ENCODE data around the gene PAX7.
"Not testable (repeated sequence)": the region's sequence is repeated elsewhere in the genome, so short reads cannot be mapped to it uniquely, and the experiment has no call there.

PAX7 gene

GRCh38 chr1:18734461-18735223 lies 104.0 kb downstream of the PAX7 start:
- no peak for DNase-seq

DNA sequence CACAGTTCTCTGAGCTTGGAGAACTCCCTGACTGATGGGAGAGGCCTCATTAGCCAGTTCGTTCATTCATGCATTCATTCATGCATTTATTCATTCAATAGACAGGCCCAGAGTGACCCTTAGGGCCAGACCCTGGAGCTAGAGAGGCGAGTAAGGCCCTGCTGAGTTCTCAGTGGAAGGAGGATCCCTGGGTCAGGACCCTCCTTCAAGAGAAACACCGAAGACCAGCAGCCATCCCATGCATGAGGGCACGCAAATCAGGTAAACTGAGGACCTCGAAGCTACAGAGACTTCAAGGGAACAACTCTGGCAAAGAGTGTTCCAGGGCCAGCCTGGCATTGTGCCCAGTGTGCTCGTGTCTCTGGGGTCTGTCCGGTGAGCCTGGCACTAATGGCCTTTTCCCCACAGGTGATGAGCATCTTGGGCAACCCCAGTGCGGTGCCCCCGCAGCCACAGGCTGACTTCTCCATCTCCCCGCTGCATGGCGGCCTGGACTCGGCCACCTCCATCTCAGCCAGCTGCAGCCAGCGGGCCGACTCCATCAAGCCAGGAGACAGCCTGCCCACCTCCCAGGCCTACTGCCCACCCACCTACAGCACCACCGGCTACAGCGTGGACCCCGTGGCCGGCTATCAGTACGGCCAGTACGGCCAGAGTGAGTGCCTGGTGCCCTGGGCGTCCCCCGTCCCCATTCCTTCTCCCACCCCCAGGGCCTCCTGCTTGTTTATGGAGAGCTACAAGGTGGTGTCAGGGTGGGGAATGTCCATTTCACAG lies 104.8 kb downstream of the PAX7 start:
- no peak for DNase-seq

- DNase-seq, result no peak
These were observed 106.3 kb downstream of the PAX7 start for GRCh38 chr1:18736958-18737357.

DNA sequence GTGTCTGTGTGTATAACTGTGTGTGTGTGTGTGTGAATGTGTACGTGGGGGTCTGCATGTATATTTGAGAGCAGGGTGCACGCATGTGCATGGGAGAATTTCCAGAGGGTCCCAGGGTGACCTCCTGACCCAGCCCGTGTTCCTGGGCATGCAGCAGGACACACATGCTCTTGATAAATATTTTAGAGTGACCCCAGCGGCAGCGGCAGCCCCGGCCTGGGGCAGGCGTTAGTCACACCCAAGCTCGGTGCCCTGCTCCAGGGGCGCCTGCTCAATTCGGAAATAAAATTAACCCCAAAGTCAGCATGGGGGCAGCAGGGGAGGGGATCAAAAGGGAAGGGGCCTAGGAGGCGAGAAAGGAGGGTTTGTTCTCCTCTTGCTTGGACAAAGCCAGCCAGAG lies 107.5 kb downstream of the PAX7 start:
- no peak for DNase-seq

DNA sequence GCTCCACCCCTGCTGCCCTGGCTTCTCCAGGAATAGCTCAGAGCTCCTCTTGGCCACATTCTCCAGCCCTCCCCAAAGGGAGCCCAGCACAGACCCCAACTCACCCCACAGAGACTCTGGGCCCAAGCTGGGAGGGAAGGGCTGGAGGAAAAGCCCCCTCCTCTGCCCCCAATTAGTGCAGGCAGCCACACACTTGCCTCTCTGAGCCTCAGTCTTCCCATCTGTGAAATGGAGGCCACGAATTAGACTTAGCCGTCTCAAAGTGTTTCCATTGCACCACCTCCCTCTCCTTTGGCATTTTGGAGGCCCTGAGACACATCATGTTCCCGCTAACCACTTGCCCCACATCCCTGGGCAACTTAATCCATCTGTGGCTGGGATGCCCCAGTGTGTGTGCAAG lies 108.0 kb downstream of the PAX7 start:
- no peak for DNase-seq

- no peak for DNase-seq
These were observed 108.8 kb downstream of the PAX7 start for GRCh38 chr1:18739408-18739807.

GRCh38 chr1:18739897-18740296 lies 109.3 kb downstream of the PAX7 start:
- DNase-seq, result no peak

GRCh38 chr1:18740617-18741016 lies 110.0 kb downstream of the PAX7 start:
- DNase-seq, result no peak

DNA sequence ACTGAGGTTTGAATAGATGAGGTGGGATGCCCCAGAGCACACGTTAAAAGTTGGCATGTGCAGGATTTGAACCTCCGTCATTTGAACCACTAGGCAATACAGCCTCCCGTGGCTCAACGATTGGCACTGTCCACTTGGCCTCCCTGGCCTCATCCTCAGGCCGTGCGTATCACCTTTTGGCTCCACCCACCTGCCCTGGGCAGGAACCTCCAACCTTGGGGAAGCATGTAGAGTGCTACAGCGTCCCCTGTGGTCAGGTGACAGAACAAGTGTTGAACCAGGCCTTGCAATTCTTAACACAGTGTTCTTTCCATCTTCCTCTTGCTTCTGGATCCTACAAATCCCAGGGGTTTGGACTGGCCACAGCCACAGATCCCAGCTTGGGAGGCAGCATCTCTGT lies 112.6 kb downstream of the PAX7 start:
- DNase-seq, result no peak

DNA sequence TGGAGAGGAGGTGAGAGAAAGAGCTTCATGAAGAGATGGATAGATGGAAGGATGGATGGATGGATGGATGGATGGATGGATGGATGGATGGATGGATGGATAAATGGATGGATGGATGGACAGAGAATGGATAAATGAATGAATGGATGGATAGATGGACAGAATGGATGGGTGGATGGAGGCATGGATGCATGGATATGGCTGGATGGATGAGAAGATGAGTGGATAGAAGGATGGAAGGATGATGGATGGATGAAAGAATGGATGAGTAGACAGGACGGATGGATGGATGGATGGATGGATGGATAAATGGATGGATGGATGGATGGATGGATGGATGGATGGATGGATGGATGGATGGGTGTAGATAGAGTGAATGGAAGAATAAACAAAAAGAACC lies 113.7 kb downstream of the PAX7 start:
- not testable (repeated sequence) for DNase-seq

DNA sequence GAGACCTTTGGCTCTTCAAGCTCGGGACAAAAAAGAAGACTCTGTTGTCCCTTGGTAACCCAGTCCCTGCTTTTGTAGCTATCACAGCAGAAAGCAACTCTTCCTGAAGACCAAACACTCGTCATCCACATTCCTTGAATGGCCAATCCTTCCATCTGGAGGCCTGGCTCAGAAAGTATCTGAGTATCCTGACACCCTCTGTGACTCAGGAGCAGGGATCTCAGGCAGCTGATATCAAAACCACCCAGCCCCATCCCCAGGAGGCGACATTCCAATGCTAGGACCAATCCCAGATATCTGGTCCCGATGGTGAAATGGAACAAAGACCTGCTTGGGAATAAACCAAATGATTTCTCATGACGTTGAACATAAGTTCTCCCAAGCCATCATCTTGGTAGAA lies 116.3 kb downstream of the PAX7 start:
- no peak for DNase-seq

DNA sequence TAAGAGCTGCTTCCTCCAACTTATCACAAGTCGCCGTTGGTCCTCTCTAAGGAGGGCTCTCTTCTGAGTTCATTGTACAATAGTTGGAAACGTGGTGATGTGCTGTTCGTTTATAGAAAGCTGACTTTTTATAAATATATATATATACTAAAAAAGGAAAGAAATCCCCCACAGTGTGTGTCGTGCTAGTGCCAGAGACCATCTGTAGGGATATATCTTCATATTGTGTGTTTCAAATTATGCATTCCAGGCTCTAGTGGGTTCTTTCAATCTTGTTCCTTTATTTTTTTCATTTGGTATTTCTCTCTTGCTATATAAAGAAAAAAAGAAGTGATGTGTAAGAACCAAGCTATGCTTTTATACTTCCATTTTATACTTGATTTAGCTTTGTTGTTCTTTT lies 117.0 kb downstream of the PAX7 start:
- DNase-seq, result no peak

DNA sequence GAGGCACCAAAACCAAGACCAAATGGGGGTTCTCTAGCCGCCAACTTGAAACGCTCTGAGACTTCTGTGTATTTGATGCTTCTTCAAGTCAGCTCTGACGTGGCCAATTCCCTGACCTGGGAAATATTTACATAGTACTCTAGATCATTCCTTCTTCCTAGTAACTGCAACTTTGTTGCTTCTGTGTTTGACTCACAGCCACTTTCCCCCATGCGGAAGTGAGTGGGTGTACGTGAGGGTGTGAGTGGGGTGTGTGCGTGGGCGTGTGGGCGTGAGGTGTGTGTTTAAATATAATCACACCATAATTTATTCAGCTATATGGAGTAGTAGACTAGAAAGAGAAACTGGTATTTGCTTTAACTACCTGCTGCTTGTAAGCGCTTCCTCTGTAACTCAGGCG lies 117.8 kb downstream of the PAX7 start:
- no peak for DNase-seq

GRCh38 chr1:18749569-18749968 lies 118.9 kb downstream of the PAX7 start:
- no peak for DNase-seq

DNA sequence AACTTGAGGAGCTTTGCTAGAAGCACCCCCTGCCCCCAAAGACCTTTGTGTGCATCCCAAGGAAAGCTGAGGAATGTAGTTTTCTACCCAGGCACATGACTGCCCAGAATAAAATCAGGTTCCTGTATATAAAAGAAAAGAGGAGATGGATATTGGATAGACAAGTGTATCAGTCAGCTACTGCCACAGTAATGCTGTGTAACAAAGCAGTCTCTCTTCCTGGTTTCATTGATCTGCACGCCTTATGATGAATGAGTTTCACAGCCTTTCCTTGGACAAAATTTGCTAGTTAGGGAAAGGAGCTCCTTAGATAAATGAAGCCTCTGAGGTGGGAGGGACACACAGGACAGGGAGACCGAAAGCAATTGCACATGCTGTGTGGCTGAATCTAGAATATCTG lies 120.0 kb downstream of the PAX7 start:
- no peak for DNase-seq

DNA sequence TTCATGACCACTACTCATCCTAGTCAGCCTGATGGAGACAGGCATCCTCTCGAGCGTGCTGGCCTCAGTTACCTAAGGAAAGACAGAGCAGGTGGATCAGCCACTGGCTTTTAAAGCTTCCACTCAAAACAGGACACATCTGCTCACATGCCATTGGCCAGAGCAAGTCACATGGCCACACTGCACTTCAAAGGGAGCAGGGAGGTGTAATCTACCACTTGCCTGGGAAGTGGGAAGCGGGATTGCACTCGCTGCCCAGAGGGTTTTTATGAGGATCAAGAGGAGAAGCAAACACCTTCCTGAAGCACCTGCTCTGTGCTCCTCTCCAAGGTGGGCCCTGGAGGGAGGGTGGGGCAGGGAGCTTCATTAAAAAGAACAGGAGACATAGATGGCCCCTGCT lies 120.8 kb downstream of the PAX7 start:
- no peak for DNase-seq

GRCh38 chr1:18752409-18752808 lies 121.8 kb downstream of the PAX7 start:
- DNase-seq, result no peak

DNA sequence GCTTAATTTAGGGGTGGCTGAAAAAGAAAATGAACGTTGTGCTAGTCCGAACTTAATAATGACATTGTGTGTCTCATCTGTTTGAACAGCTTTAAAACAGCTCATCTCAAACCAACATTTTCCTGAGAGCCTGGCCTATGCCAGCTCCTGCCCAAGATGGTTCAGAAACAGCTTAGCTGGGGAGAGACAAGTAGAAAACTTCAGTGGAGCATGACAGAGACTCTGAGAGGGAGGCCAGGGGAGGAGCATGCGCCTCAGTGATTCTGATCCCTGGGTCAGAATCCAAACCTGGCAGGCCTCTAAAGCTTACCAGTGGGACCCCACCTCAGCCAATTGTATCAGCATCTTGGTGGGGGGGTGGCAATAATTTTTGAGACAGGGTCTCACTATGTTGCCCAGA lies 129.5 kb downstream of the PAX7 start:
- DNase-seq, result no peak

GRCh38 chr1:18761948-18762840 lies 131.5 kb downstream of the PAX7 start:
- DNase-seq, result no peak

- DNase-seq, result no peak
These were observed 133.7 kb downstream of the PAX7 start for GRCh38 chr1:18764362-18764761.

- no peak for DNase-seq
These were observed 135.1 kb downstream of the PAX7 start for GRCh38 chr1:18765725-18766124.

DNA sequence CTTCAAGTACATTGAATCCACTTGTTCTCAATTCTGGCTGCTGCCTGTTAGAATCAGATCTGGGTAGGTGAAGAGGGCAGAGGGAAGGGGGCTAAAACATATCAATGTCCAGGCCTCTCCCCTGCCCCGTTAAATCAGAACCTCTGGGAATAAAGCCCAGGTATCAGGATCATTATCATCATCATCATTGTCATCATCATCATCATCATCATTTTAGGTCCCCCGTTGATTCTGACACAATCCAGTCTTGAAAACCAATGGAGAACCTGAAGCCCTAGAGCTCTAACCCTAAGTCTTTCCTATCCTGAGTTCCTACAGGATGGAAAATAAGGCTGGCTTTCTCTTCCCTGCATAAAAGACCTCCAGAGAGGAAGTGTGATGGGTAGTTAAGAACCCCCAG lies 135.7 kb downstream of the PAX7 start:
- DNase-seq, result no peak

DNA sequence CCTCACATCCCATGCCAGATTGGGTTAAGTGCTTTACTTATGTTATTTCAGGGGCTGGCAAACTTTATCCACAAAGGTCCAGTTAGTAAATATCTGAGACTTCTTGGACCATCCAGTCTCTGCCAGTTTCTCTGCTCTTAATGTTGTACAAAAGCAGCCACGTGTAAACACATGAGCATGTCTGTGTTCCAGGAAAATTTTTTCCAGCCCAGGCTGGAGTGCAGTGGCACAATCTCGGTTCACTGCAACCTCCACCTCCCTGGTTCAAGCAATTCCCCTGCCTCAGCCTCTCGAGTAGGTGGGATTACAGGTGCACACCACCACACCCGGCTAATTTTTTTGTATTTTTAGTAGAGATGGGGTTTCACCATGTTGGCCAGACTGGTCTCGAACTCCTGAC lies 136.9 kb downstream of the PAX7 start:
- not testable (repeated sequence) for DNase-seq

GRCh38 chr1:18768086-18768485 lies 137.4 kb downstream of the PAX7 start:
- no peak for DNase-seq

Measured in NCI-H2227 treated with DMSO at 0.1 percent for 48 hours (cell line).